HCT116 (cell line): ENCODE results near the gene FCN3. TPM values are rescaled to one million over a fixed set of nuclear protein-coding genes. Genes with fewer than 3 reads are reported as not detected.

Experiments
- ATAC-seq: fragments of 200-7000 bp; cut with Tn5 transposase; 2 replicates; pipeline ENCODE4 v1.9.1; 2020; ENCODE audit warnings: mild to moderate bottlenecking, moderate library complexity
- BruUV-seq: library from RNA; stranded (reverse); fragments of 400-500 nt; replicated peaks from 2 replicates; lab custom pipeline; 2021; lab: Mats Ljungman, UMichigan
- CTCF ChIA-PET: fragments of 300-600 bp; sonication (Branson Sonifier 250); formaldehyde crosslinking; loops from one replicate; lab custom pipeline; 2021; ENCODE audit warnings: antibody characterized with exemption; lab: Charles Lee
- POLR2A ChIA-PET: fragments of 300-600, 350-600 bp; sonication (Branson Sonifier 250); formaldehyde crosslinking; loops from one replicate; lab custom pipeline; 2021; ENCODE audit warnings: antibody characterized with exemption; lab: Charles Lee
- RAD21 ChIA-PET, 2 experiments: fragments of 300-600 bp; sonication (Branson Sonifier 250); formaldehyde crosslinking; loops; one replicate each; lab custom pipeline; 2023; ENCODE audit warnings: low total read pairs in 2 of 2; ENCODE audit not compliant: uncharacterized antibody in 2 of 2, unreplicated experiment in 2 of 2, low non-redundant PET in 1 of 2; lab: Charles Lee
- DNase-seq: peaks from one replicate; pipeline ENCODE4 v3.0.0-alpha.2; 2010; ENCODE audit warnings: low read depth, low spot score
- H2AFZ ChIP-seq: fragments of 200-600 bp; shearing (Covaris generic), sonication (generic); 2 replicates; pipeline ENCODE4 v1.6.1; 2017; ENCODE audit warnings: low read depth, mixed run types, mixed read lengths, antibody characterized with exemption, low read length; ENCODE audit not compliant: poor library complexity, severe bottlenecking
- H3K27ac ChIP-seq: 2 replicates; pipeline ENCODE4 v1.5.1; 2012; ENCODE audit warnings: low read depth, low read length
- H3K27me3 ChIP-seq: fragments of 200-600 bp; sonication (generic); 2 replicates; pipeline ENCODE4 v1.6.1; 2016; ENCODE audit warnings: mixed run types, low read length, mixed read lengths; ENCODE audit not compliant: insufficient read depth
- H3K36me3 ChIP-seq, 2 experiments: fragments of 200-500 bp in 1 of 2; fragments of 200-600 bp in 1 of 2; sonication (Bioruptor generic) in 1 of 2; sonication (generic) in 1 of 2; 2 replicates each; pipeline versions ENCODE4 v1.5.1 to v1.6.1; 2014 to 2016; ENCODE audit warnings: low read length in 2 of 2, inconsistent platforms in 1 of 2, mixed read lengths in 1 of 2, mixed run types in 1 of 2; ENCODE audit not compliant: insufficient read depth in 2 of 2, control insufficient read depth in 1 of 2
- H3K4me1 ChIP-seq, 2 experiments: fragments of 200-600 bp in 1 of 2; sonication (generic) in 1 of 2; 2 replicates each; pipeline versions ENCODE4 v1.5.1 to v1.6.1; 2012 to 2017; ENCODE audit warnings: low read length in 2 of 2, inconsistent platforms in 1 of 2, mild to moderate bottlenecking in 1 of 2, mixed read lengths in 1 of 2, mixed run types in 1 of 2, moderate library complexity in 1 of 2; ENCODE audit not compliant: insufficient read depth in 2 of 2, control insufficient read depth in 1 of 2
- H3K4me2 ChIP-seq: fragments of 200-600 bp; sonication (generic); 2 replicates; pipeline ENCODE4 v1.6.1; 2017; ENCODE audit warnings: mixed run types, low read length, mixed read lengths
- H3K4me3 ChIP-seq, 2 experiments: fragments of 200-600 bp in 1 of 2; sonication (generic) in 1 of 2; replicated peaks in 1 of 2; 2 replicates each; pipeline ENCODE4 v1.5.1; 2011 to 2016; ENCODE audit warnings: low read length in 2 of 2, control low read depth in 1 of 2, low read depth in 1 of 2, mild to moderate bottlenecking in 1 of 2, mixed read lengths in 1 of 2, mixed run types in 1 of 2
- H3K79me2 ChIP-seq: fragments of 200-600 bp; sonication (generic); 2 replicates; pipeline ENCODE4 v1.6.1; 2017; ENCODE audit warnings: mild to moderate bottlenecking, mixed run types, low read length, moderate library complexity, mixed read lengths; ENCODE audit not compliant: insufficient read depth
- H3K9ac ChIP-seq: fragments of 200-600 bp; sonication (generic); 2 replicates; pipeline ENCODE4 v1.6.1; 2016; ENCODE audit warnings: low read length, mixed read lengths
- H3K9me2 ChIP-seq: fragments of 200-600 bp; sonication (generic), shearing (Covaris generic); 2 replicates; pipeline ENCODE4 v1.6.1; 2017; ENCODE audit warnings: mixed run types, mild to moderate bottlenecking, moderate library complexity; ENCODE audit not compliant: insufficient read depth
- H3K9me3 ChIP-seq, 2 experiments: fragments of 200-500 bp in 1 of 2; fragments of 200-600 bp in 1 of 2; sonication (Bioruptor generic) in 1 of 2; sonication (generic) in 1 of 2; 2 replicates each; pipeline ENCODE4 v1.6.1; 2014 to 2017; ENCODE audit warnings: low read length in 2 of 2, mixed read lengths in 2 of 2, inconsistent platforms in 1 of 2, low read depth in 1 of 2, mild to moderate bottlenecking in 1 of 2, mixed run types in 1 of 2, moderate library complexity in 1 of 2; ENCODE audit not compliant: control insufficient read depth in 1 of 2, insufficient read depth in 1 of 2
- H4K20me1 ChIP-seq: fragments of 200-600 bp; sonication (generic), shearing (Covaris generic); 2 replicates; pipeline ENCODE4 v1.6.1; 2017; ENCODE audit warnings: mixed run types, mild to moderate bottlenecking, moderate library complexity; ENCODE audit not compliant: insufficient read depth
- ATF3 ChIP-seq: IDR thresholded peaks from 2 replicates; pipeline ENCODE4 v1.6.1; 2012
- ELF1 ChIP-seq: IDR thresholded peaks from 2 replicates; pipeline ENCODE4 v1.6.1; 2012; ENCODE audit warnings: low read depth, borderline replicate concordance
- FOSL1 ChIP-seq: IDR thresholded peaks from 2 replicates; pipeline ENCODE4 v1.6.1; 2012; ENCODE audit warnings: low read depth
- JUND ChIP-seq: IDR thresholded peaks from 2 replicates; pipeline ENCODE4 v1.6.1; 2012
- POLR2A ChIP-seq: IDR thresholded peaks from 2 replicates; pipeline ENCODE4 v1.7.0; 2011; ENCODE audit warnings: borderline replicate concordance; ENCODE audit not compliant: insufficient read depth, insufficient read length; ENCODE audit errors: extremely low read depth
- RAD21 ChIP-seq: IDR thresholded peaks from 2 replicates; pipeline ENCODE4 v1.6.1; 2012; ENCODE audit warnings: low read depth, mild to moderate bottlenecking
- REST ChIP-seq: IDR thresholded peaks from 2 replicates; pipeline ENCODE4 v1.6.1; 2012; ENCODE audit warnings: low read depth
- SP1 ChIP-seq: IDR thresholded peaks from 2 replicates; pipeline ENCODE4 v1.6.1; 2012; ENCODE audit warnings: low read depth
- ZNF274 ChIP-seq: fragments of 200-500 bp; sonication (Bioruptor generic); IDR thresholded peaks from 2 replicates; pipeline ENCODE4 v1.6.1; 2014; ENCODE audit warnings: mild to moderate bottlenecking, low read depth, low read length, inconsistent platforms
- intact Hi-C: fragments of 100-400 bp; cut with micrococcal nuclease; formaldehyde crosslinking; loops from 2 replicates; pipeline ENCODE4 v1.10.0; 2022
- total RNA-seq: library from RNA; stranded (reverse); gene quantifications from one replicate; pipeline ENCODE4 v1.2.1, GENCODE V29; 2021; ENCODE audit not compliant: unreplicated experiment

The FCN3 gene
- total RNA-seq, 1 experiment from 2014 or later, result 1.2 TPM

- no peaks in the 10 kb centered on the region for H3K9me3 ChIP-seq
- ChIA-PET CTCF (no interaction called here), RAD21 (no interaction called here), POLR2A (no interaction called here)
- H3K9ac ChIP-seq, result no peak overlapping the region
- H3K4me1 ChIP-seq, result no peaks in the 10 kb centered on the region
- H3K79me2 ChIP-seq, result no peaks in the 10 kb centered on the region
- intact Hi-C loops, result no loop called here
- BruUV-seq, result no TSS peak
- H3K9me2 ChIP-seq, result no peaks in the 10 kb centered on the region
- H3K36me3 ChIP-seq, result peaks cover 61 to 70% of the 10 kb centered on the region in 2 experiments
- no peaks in the 10 kb centered on the region for H3K27me3 ChIP-seq
- H3K27ac ChIP-seq, result no peak overlapping the region
- TF ChIP-seq SP1 (no peak), ZNF274 (no peak), POLR2A (no peak), ELF1 (no peak), FOSL1 (no peak), ATF3 (no peak), JUND (no peak), RAD21 (no peak), REST (no peak)
- TF ChIP-seq, all 23 proteins: peak for 0
- DNase-seq, result no peak
- Histone ChIP-seq H2AFZ (no peak overlapping the region), H3K4me2 (no peak overlapping the region), H4K20me1 (no peaks in the 10 kb centered on the region), H3K4me3 (no peak overlapping the region)
- no peak for ATAC-seq
Measured at GRCh38 chr1:27413004-27413403, 38.4 kb upstream of the FCN3 start.
